ENCODE measurements around the gene MAPKAPK5. TPM values are rescaled to one million over a fixed set of nuclear protein-coding genes. Genes with fewer than 3 reads are reported as not detected.
A peak's percentile ranks its signal among the peaks of the same experiment; 100 is the strongest.

MAPKAPK5 gene
- 70.8 and 89.8 TPM in 2 replicates for total RNA-seq (ENCODE audit: low replicate concordance)

- Mint-ChIP-seq H3K36me3 (peaks cover 17% of the 10 kb centered on the region), H3K4me3 (peak within 1 kb of the TSS; percentile 99)
- H3K79me2 ChIP-seq (ENCODE audit: low read depth) = peaks cover 75% of the 10 kb centered on the region
These were observed at the start of gene MAPKAPK5 for GRCh38 chr12:111841750-111842555. Gene MAPKAPK5 (plus strand): TSS chr12:111842228. CDS start chr12:111842734, 506 bp downstream.

GRCh38 chr12:111792856-111793235, 49.2 kb upstream of the MAPKAPK5 start:
- no peaks in the 10 kb centered on the region for H3K4me1 ChIP-seq
- no peaks in the 10 kb centered on the region for H3K79me2 ChIP-seq (ENCODE audit: low read depth)
- no peak overlapping the region for H3K4me3 Mint-ChIP-seq
- H3K4me3 ChIP-seq = no peak overlapping the region
- H2AFZ ChIP-seq (replicated peaks) = no peak overlapping the region
- H3K4me1 Mint-ChIP-seq = no peaks in the 10 kb centered on the region
- no peak overlapping the region for H3K27ac ChIP-seq
- no peak overlapping the region for H3K27ac Mint-ChIP-seq
- no peaks in the 10 kb centered on the region for H4K20me1 ChIP-seq (ENCODE audit: low read depth)
- peaks cover 5% of the 10 kb centered on the region for H3K27me3 Mint-ChIP-seq (ENCODE audit: insufficient read depth, low read depth)
- H3K36me3 Mint-ChIP-seq = peaks cover 14% of the 10 kb centered on the region
- H3K9me3 ChIP-seq (ENCODE audit: low read depth) = no peaks in the 10 kb centered on the region
- TF ChIP-seq EZH2phosphoT487 (IDR thresholded peaks at IDR 0.05) (no peak), EZH2 (IDR thresholded peaks at IDR 0.05) (no peak), CTCF (IDR thresholded peaks at IDR 0.05) (no peak)
- H3K27me3 ChIP-seq = no peaks in the 10 kb centered on the region
- H3K9me3 Mint-ChIP-seq = no peaks in the 10 kb centered on the region
- H3K9ac ChIP-seq = no peak overlapping the region
- H3K4me2 ChIP-seq = no peak overlapping the region
- peaks cover 6% of the 10 kb centered on the region for H3K36me3 ChIP-seq
- no peaks in the 10 kb centered on the region for H3F3A ChIP-seq (ENCODE audit: low read depth)
- no peak for DNase-seq (ENCODE audit: low spot score)

More at GRCh38 chr12:111841750-111842555, at the start of gene MAPKAPK5:
- Histone ChIP-seq H2AFZ (replicated peaks) (peak within 1 kb of the TSS; percentile 98), H3K36me3 (no peaks in the 10 kb centered on the region), H3K27ac (peak within 1 kb of the TSS; percentile 99), H4K20me1 (ENCODE audit: low read depth) (peaks cover 16% of the 10 kb centered on the region), H3K27me3 (no peaks in the 10 kb centered on the region), H3F3A (ENCODE audit: low read depth) (peaks cover 18% of the 10 kb centered on the region), H3K9ac (peak within 1 kb of the TSS; percentile 99), H3K4me3 (peak within 1 kb of the TSS; percentile 99), H3K4me2 (peak within 1 kb of the TSS; percentile 93), H3K9me3 (ENCODE audit: low read depth) (no peaks in the 10 kb centered on the region), H3K4me1 (peaks cover 20% of the 10 kb centered on the region)
- Mint-ChIP-seq H3K4me1 (peaks cover 31% of the 10 kb centered on the region), H3K27ac (peak within 1 kb of the TSS; percentile 100), H3K27me3 (ENCODE audit: insufficient read depth, low read depth) (peaks cover 5% of the 10 kb centered on the region), H3K9me3 (no peaks in the 10 kb centered on the region)
- DNase-seq (ENCODE audit: low spot score) = peak; percentile 96
- no peak for TF ChIP-seq EZH2 (IDR thresholded peaks at IDR 0.05)
- TF ChIP-seq EZH2phosphoT487 (IDR thresholded peaks at IDR 0.05) = no peak
- no peak for TF ChIP-seq CTCF (IDR thresholded peaks at IDR 0.05)

GRCh38 chr12:111798182-111798581, 43.8 kb upstream of the MAPKAPK5 start:
- Mint-ChIP-seq H3K27ac (peak overlapping the region; percentile 57), H3K9me3 (no peaks in the 10 kb centered on the region), H3K4me1 (no peaks in the 10 kb centered on the region), H3K4me3 (no peak overlapping the region), H3K36me3 (peaks cover 20% of the 10 kb centered on the region), H3K27me3 (ENCODE audit: insufficient read depth, low read depth) (peaks cover 3% of the 10 kb centered on the region)
- peaks cover 13% of the 10 kb centered on the region for H3K36me3 ChIP-seq
- no peak overlapping the region for H2AFZ ChIP-seq (replicated peaks)
- no peak overlapping the region for H3K27ac ChIP-seq
- H3K4me1 ChIP-seq = no peaks in the 10 kb centered on the region
- peak overlapping the region; percentile 13 for H3K9ac ChIP-seq
- no peaks in the 10 kb centered on the region for H3K79me2 ChIP-seq (ENCODE audit: low read depth)
- no peak for DNase-seq (ENCODE audit: low spot score)
- no peaks in the 10 kb centered on the region for H3F3A ChIP-seq (ENCODE audit: low read depth)
- no peak overlapping the region for H3K4me2 ChIP-seq
- TF ChIP-seq CTCF (IDR thresholded peaks at IDR 0.05) = no peak
- no peak for TF ChIP-seq EZH2 (IDR thresholded peaks at IDR 0.05)
- no peak for TF ChIP-seq EZH2phosphoT487 (IDR thresholded peaks at IDR 0.05)
- H4K20me1 ChIP-seq (ENCODE audit: low read depth) = no peaks in the 10 kb centered on the region
- H3K4me3 ChIP-seq = no peak overlapping the region
- no peaks in the 10 kb centered on the region for H3K9me3 ChIP-seq (ENCODE audit: low read depth)
- no peaks in the 10 kb centered on the region for H3K27me3 ChIP-seq

Data from neural progenitor cell (in vitro differentiated cells).